Transverse colon (tissue), 4 donors: Measurements from ENCODE around the gene TMEM255B. TPM values are rescaled to one million over a fixed set of nuclear protein-coding genes. Genes with fewer than 3 reads are reported as not detected.

Experiments
- DNase-seq: peaks from one replicate; pipeline ENCODE4 v3.0.0-alpha.2; 2019
- H3K27ac ChIP-seq, 4 donors: fragments of 200-600 bp; sonication (generic); 2 replicates each; pipeline ENCODE4 v1.5.1; 2016 to 2018; ENCODE audit warnings: inconsistent platforms in 4 of 4
- H3K27me3 ChIP-seq: fragments of 200-600 bp; sonication (generic); 2 replicates; pipeline ENCODE4 v1.5.1; 2017; ENCODE audit warnings: inconsistent platforms
- H3K36me3 ChIP-seq, 4 donors: fragments of 200-600 bp; sonication (generic); 2 replicates each; pipeline ENCODE4 v1.5.1; 2017 to 2019; ENCODE audit warnings: inconsistent platforms in 4 of 4
- H3K4me1 ChIP-seq, 4 donors: fragments of 200-600 bp; sonication (generic); 2 replicates each; pipeline ENCODE4 v1.5.1; 2017 to 2020; ENCODE audit warnings: inconsistent platforms in 4 of 4
- H3K4me3 ChIP-seq, 4 donors: fragments of 200-600 bp; sonication (generic); 1 replicate in 1 of 4; 2 replicates in 3 of 4; pipeline versions ENCODE4 v1.5.1 to v1.6.1; 2017 to 2019; ENCODE audit warnings: inconsistent platforms in 4 of 4
- H3K9me3 ChIP-seq, 2 donors: fragments of 200-600 bp; sonication (generic); 2 replicates each; pipeline ENCODE4 v1.5.1; 2017 to 2019; ENCODE audit warnings: inconsistent platforms in 2 of 2
- CTCF ChIP-seq, 5 experiments: fragments of 200-600 bp in 3 of 5; fragments of 450-650 bp in 2 of 5; sonication (generic) in 3 of 5; IDR thresholded peaks; 1 replicate in 2 of 5; 2 replicates in 3 of 5; pipeline ENCODE4 v1.5.1; 2016 to 2017; ENCODE audit warnings: antibody characterized with exemption in 5 of 5, inconsistent platforms in 3 of 5, mild to moderate bottlenecking in 2 of 5, moderate library complexity in 1 of 5
- EP300 ChIP-seq: sonication (generic); formaldehyde crosslinking; IDR thresholded peaks from one replicate; pipeline ENCODE4 v1.6.1; 2017; ENCODE audit warnings: antibody characterized with exemption, low read depth
- POLR2A ChIP-seq: fragments of 450-650 bp; IDR thresholded peaks from one replicate; pipeline ENCODE4 v1.6.1; 2016; ENCODE audit warnings: antibody characterized with exemption, mild to moderate bottlenecking, moderate library complexity
- POLR2AphosphoS5 ChIP-seq, 3 donors: sonication (generic); formaldehyde crosslinking; IDR thresholded peaks; one replicate each; pipeline ENCODE4 v1.6.1; 2016; ENCODE audit warnings: antibody characterized with exemption in 3 of 3
- WGBS, 2 donors: methylation state at CpG; one replicate each; pipeline ENCODE4 v1.1.5; 2018; ENCODE audit warnings: low coverage in 1 of 2; 5-methylcytosine and 5-hydroxymethylcytosine counted together
- in situ Hi-C, 4 donors: fragments of 200-750 bp; cut with MboI; loops; one replicate each; pipeline versions ENCODE4 v1.15.0 to v1.15.1; 2017; ENCODE audit warnings: low sequenced_read_pairs in 3 of 4, low pct_ligation_motif_present in 1 of 4, low pct_unique_long_range_greater_than_20kb in 1 of 4
- intact Hi-C: fragments of 100-400 bp; cut with DNase I; formaldehyde crosslinking; loops from one replicate; pipeline ENCODE4 v1.15.1; 2023; ENCODE audit warnings: low total_unique reads
- total RNA-seq, 4 donors: library from RNA; depleted of rRNA; stranded (reverse); fragments of >200 nt; gene quantifications; one replicate each; pipeline ENCODE4 v1.1.0, GENCODE V29; 2016

TMEM255B gene
- total RNA-seq, 4 donors from 2014 or later, result 0.79 to 27.7 (median 9.4) TPM

GRCh38 chr13:113842336-113843062, 83.5 kb downstream of the TMEM255B start:
- DNase-seq, result no peak
- no peak overlapping the region for H3K27ac ChIP-seq
- no peaks in the 10 kb centered on the region for H3K9me3 ChIP-seq
- intact Hi-C loops (no loop called here), in situ Hi-C loops (no loop called here)
- no peaks in the 10 kb centered on the region for H3K27me3 ChIP-seq
- peaks cover 34 to 39% (median 37%) of the 10 kb centered on the region in 4 donors for H3K4me1 ChIP-seq
- peaks cover 0 to 5% (median 0%) of the 10 kb centered on the region in 4 donors for H3K36me3 ChIP-seq
- WGBS, 2 donors, result 96% methylated on average over 23 of the region's 29 CpGs; no CpG with 5 or more reads in 1 of the 2 donors
- no peak overlapping the region for H3K4me3 ChIP-seq
- TF ChIP-seq POLR2AphosphoS5 (IDR thresholded peaks at IDR 0.05) (no peak), CTCF (IDR thresholded peaks at IDR 0.05) (no peak), POLR2A (no peak), EP300 (no peak)

DNA sequence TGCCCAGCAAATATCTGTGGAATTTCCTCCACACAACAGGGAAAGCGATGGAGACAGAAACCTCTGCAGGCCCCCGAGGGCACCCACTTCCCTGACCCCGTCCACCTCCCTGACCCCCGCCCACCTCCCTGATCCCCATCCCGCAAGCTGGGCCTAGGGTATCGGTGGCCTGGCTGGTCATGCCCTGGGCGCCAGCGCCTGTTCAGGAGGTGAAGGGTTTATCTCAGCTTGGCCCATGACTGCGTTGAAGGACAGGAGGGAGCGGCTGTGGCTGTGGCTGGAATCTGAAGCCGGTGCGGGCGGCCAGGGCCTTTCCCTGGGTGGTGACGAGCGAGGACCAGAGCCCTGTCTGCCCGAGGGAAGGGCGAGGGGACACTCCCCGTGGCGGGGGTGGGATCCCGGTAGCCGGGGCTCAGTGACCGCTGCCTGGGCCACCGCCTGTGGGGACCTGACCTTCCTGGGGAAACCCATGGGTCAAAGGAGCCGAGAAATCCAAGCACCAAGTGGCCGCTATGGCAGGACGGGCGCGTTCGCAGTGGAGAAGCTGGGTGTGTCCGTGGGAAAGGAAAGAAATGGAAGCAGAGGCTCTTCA, 84.1 kb downstream of the TMEM255B start:
- peaks cover 29 to 35% (median 33%) of the 10 kb centered on the region in 4 donors for H3K4me1 ChIP-seq
- 93% methylated on average over 30 of the region's 30 CpGs; no CpG with 5 or more reads in 1 of the 2 donors for WGBS, 2 donors
- no peaks in the 10 kb centered on the region for H3K9me3 ChIP-seq
- no peak overlapping the region for H3K27ac ChIP-seq
- no peaks in the 10 kb centered on the region for H3K27me3 ChIP-seq
- TF ChIP-seq POLR2AphosphoS5 (IDR thresholded peaks at IDR 0.05), result no peak
- TF ChIP-seq CTCF (IDR thresholded peaks at IDR 0.05), result no peak
- no peak for TF ChIP-seq POLR2A
- no peak for TF ChIP-seq EP300
- no peak for DNase-seq
- no peak overlapping the region for H3K4me3 ChIP-seq
- intact Hi-C loops (no loop called here), in situ Hi-C loops (no loop called here)
- peaks cover 0 to 5% (median 0%) of the 10 kb centered on the region in 4 donors for H3K36me3 ChIP-seq

- no peak for DNase-seq
- no peak for TF ChIP-seq POLR2AphosphoS5 (IDR thresholded peaks at IDR 0.05)
- TF ChIP-seq POLR2A, result no peak
- no peak for TF ChIP-seq EP300
- TF ChIP-seq CTCF (IDR thresholded peaks at IDR 0.05), result no peak
- Histone ChIP-seq H3K4me1 (peaks cover 20 to 34% (median 32%) of the 10 kb centered on the region in 4 donors), H3K27ac (no peak overlapping the region), H3K4me3 (no peak overlapping the region), H3K36me3 (peaks cover 0 to 5% (median 0%) of the 10 kb centered on the region in 4 donors), H3K9me3 (no peaks in the 10 kb centered on the region), H3K27me3 (no peaks in the 10 kb centered on the region)
- intact Hi-C loops (no loop called here), in situ Hi-C loops (no loop called here)
- WGBS, 2 donors, result 77 to 88% methylated on average over 8 to 26 of the region's 26 CpGs
Measured at GRCh38 chr13:113843864-113844556, 85.0 kb downstream of the TMEM255B start.

GRCh38 chr13:113845055-113845454, 86.0 kb downstream of the TMEM255B start:
- intact Hi-C loops (no loop called here), in situ Hi-C loops (no loop called here)
- Histone ChIP-seq H3K27ac (no peak overlapping the region), H3K4me1 (peaks cover 11 to 34% (median 30%) of the 10 kb centered on the region in 4 donors), H3K9me3 (no peaks in the 10 kb centered on the region), H3K4me3 (no peak overlapping the region), H3K27me3 (no peaks in the 10 kb centered on the region), H3K36me3 (peaks cover 0 to 5% (median 0%) of the 10 kb centered on the region in 4 donors)
- DNase-seq, result peak; percentile 6
- TF ChIP-seq POLR2AphosphoS5 (IDR thresholded peaks at IDR 0.05), result no peak
- no peak for TF ChIP-seq POLR2A
- TF ChIP-seq CTCF (IDR thresholded peaks at IDR 0.05), result no peak
- no peak for TF ChIP-seq EP300
- 89% methylated on average over 13 of the region's 13 CpGs; no CpG with 5 or more reads in 1 of the 2 donors for WGBS, 2 donors
